Mucosa of descending colon (tissue), 3 donors: Measurements from ENCODE around the gene RPH3AL. TPM values are rescaled to one million over a fixed set of nuclear protein-coding genes. Genes with fewer than 3 reads are reported as not detected.
"Not testable (repeated sequence)": the region's sequence is repeated elsewhere in the genome, so short reads cannot be mapped to it uniquely, and the experiment has no call there.

Source experiments
- ATAC-seq: fragments of 200-7000 bp; cut with Tn5 transposase; one replicate; pipeline ENCODE4 v1.9.1; 2020; ENCODE audit warnings: mild to moderate bottlenecking, moderate library complexity
- DNase-seq, 3 donors: peaks; one replicate each; pipeline ENCODE4 v3.0.0-alpha.2; 2020
- H3K36me3 ChIP-seq: fragments of 200-600 bp; one replicate; pipeline ENCODE4 v1.8.0; 2021; ENCODE audit warnings: low read depth, mild to moderate bottlenecking
- H3K4me1 ChIP-seq: fragments of 200-600 bp; one replicate; pipeline ENCODE4 v1.8.0; 2021; ENCODE audit warnings: low read depth, mild to moderate bottlenecking
- H3K4me3 ChIP-seq: fragments of 200-600 bp; one replicate; pipeline ENCODE4 v1.8.0; 2021; ENCODE audit warnings: mild to moderate bottlenecking
- H3K9me3 ChIP-seq: fragments of 200-600 bp; one replicate; pipeline ENCODE4 v1.8.0; 2021; ENCODE audit warnings: mild to moderate bottlenecking
- intact Hi-C, 2 donors: fragments of 100-400 bp; cut with DNase I in 1 of 2; cut with micrococcal nuclease in 1 of 2; formaldehyde crosslinking; loops; one replicate each; pipeline versions ENCODE4 v1.11.0 to v1.11.1; 2022; cut with DNase I, micrococcal nuclease
- total RNA-seq, 3 donors: library from RNA; stranded (reverse); fragmentation: NEBNext Ultra II Directional in 2 of 3; extraction: Animal tissue kit (Norgen Biotek cat#: 25700) in 2 of 3; gene quantifications; one replicate each; pipeline versions ENCODE4 v1.2.1 to v1.2.4, GENCODE V29; 2021 to 2023
- TF ChIP-seq, protein P1 (sequence below): fragments of 200-600 bp; IDR thresholded peaks from one replicate; pipeline ENCODE4 v1.8.0; 2022; ENCODE audit warnings: antibody characterized with exemption, mild to moderate bottlenecking
- donor health status: DM: no; HTN: no; CAD: no; lungs with moderate emphysema.
- donor health status: DM: no; HTN: no; CAD: no.
- donor health status: DM: no; HTN: yes; CAD: no.

RPH3AL gene
- total RNA-seq, 3 donors from 2014 or later, result 24.0 to 44.1 (median 36.7) TPM

DNA sequence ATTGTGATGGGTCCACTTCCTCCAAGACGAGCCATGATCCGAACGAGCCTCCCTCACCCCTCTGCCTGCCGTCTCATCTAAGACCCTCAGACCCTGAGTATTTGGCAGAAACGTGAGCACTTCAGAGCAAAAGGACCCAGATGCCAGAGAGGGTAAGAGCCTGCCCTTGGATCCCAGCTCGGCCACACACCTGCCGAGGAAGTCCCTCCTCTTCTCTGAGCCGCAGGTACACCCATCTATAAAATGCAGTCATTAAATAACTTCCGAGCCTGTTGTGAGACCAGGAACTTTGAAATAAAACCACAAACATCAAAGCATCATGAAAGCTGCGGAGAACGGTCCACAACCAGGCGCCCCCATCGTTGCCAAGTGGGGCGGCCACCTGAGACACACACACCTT lies 106.4 kb downstream of the RPH3AL start:
- intact Hi-C loops, result no loop called here
- ATAC-seq, result peak; percentile 96
- Histone ChIP-seq H3K4me3 (no peak overlapping the region), H3K36me3 (no peaks in the 10 kb centered on the region), H3K9me3 (no peaks in the 10 kb centered on the region), H3K4me1 (peaks cover 4% of the 10 kb centered on the region)
- peak; percentile 43 to 65 (median 44) for DNase-seq
- TF ChIP-seq, protein P1, sequence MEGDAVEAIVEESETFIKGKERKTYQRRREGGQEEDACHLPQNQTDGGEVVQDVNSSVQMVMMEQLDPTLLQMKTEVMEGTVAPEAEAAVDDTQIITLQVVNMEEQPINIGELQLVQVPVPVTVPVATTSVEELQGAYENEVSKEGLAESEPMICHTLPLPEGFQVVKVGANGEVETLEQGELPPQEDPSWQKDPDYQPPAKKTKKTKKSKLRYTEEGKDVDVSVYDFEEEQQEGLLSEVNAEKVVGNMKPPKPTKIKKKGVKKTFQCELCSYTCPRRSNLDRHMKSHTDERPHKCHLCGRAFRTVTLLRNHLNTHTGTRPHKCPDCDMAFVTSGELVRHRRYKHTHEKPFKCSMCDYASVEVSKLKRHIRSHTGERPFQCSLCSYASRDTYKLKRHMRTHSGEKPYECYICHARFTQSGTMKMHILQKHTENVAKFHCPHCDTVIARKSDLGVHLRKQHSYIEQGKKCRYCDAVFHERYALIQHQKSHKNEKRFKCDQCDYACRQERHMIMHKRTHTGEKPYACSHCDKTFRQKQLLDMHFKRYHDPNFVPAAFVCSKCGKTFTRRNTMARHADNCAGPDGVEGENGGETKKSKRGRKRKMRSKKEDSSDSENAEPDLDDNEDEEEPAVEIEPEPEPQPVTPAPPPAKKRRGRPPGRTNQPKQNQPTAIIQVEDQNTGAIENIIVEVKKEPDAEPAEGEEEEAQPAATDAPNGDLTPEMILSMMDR, result no peak

DNA sequence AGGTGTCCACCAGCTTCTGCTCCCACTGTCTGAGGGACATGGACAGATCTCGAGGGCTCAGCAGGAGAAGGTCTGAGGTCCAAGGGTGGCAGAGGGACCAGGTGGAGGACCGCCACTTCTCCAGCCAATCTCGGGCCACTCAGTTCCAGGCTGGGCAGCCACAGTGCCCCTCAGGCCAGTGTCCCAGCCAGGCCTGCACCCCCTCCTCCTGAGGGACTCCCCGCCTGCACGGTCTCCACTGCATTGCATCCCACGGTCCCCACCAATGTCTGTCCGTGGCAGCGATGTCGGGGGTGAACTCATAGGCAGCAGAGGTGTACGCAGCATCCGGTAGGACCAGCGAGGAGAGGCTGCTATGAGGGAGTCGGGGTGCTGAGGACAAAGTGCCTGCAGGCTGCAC lies 107.0 kb downstream of the RPH3AL start:
- Histone ChIP-seq H3K36me3 (no peaks in the 10 kb centered on the region), H3K4me3 (no peak overlapping the region), H3K9me3 (no peaks in the 10 kb centered on the region), H3K4me1 (peaks cover 4% of the 10 kb centered on the region)
- peak in 1 of 3 donors; percentile 30 for DNase-seq
- TF ChIP-seq, protein P1, result no peak
- no peak for ATAC-seq
- intact Hi-C loops, result no loop called here

DNA sequence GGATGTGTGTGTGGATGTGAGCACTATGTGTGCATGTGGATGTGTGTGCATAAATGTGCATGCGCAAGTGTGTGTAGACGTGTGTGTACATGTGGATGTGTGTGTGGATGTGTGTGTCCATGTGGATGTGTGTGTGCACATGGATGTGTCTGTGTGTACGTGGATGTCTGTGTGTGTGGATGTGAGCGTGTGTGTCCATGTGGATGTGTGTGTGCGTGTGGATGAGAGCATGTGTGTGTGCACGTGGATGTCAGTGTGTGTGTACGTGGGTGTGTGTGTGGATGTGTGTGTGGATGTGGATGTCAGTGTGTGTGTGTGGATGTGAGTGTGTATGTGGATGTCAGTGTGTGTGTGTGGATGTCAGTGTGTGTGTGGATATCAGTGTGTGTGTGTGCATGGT lies 107.6 kb downstream of the RPH3AL start:
- no peaks in the 10 kb centered on the region for H3K36me3 ChIP-seq
- ATAC-seq, result no peak
- H3K9me3 ChIP-seq, result no peaks in the 10 kb centered on the region
- TF ChIP-seq, protein P1, result no peak
- DNase-seq, result peak in 1 of 3 donors; percentile 3
- H3K4me3 ChIP-seq, result no peak overlapping the region
- H3K4me1 ChIP-seq, result peaks cover 4% of the 10 kb centered on the region
- intact Hi-C loops, result no loop called here

DNA sequence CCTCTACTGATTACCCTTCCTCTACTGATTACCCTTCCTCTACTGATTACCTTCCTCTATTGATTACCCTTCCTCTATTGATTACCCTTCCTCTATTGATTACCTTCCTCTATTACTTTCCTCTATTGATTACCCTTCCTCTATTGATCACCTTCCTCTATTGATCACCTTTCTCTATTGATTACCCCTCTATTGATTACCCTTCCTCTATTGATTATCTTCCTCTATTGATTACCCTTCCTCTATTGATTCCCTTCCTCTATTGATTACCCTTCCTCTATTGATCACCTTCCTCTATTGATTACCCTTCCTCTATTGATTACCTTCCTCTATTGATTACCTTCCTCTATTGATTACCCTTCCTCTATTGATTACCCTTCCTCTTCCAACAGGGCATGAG lies 108.7 kb downstream of the RPH3AL start:
- ATAC-seq, H3K4me3 ChIP-seq, DNase-seq, H3K36me3 ChIP-seq, H3K9me3 ChIP-seq, H3K4me1 ChIP-seq, intact Hi-C loops: not testable (repeated sequence)

DNA sequence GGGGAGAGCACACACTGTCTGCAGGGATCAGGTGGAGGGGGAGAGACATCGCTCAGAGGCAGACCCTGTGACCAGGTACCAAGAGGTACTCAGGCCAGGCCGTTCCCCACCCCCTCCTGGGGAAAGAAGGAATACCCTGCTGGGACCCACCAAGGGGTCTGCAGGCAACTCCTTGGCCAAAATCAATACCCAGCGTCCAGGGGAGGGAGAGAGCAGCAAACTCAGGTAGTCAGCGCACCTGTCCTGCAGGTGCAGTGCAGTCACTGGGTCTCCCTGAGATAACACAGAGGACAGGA lies 113.7 kb downstream of the RPH3AL start:
- no peak for ATAC-seq
- Histone ChIP-seq H3K36me3 (no peaks in the 10 kb centered on the region), H3K4me3 (no peak overlapping the region), H3K4me1 (no peaks in the 10 kb centered on the region), H3K9me3 (no peaks in the 10 kb centered on the region)
- DNase-seq, result peak in 1 of 3 donors; percentile 9
- TF ChIP-seq, protein P1, result no peak
- intact Hi-C loops, result no loop called here

DNA sequence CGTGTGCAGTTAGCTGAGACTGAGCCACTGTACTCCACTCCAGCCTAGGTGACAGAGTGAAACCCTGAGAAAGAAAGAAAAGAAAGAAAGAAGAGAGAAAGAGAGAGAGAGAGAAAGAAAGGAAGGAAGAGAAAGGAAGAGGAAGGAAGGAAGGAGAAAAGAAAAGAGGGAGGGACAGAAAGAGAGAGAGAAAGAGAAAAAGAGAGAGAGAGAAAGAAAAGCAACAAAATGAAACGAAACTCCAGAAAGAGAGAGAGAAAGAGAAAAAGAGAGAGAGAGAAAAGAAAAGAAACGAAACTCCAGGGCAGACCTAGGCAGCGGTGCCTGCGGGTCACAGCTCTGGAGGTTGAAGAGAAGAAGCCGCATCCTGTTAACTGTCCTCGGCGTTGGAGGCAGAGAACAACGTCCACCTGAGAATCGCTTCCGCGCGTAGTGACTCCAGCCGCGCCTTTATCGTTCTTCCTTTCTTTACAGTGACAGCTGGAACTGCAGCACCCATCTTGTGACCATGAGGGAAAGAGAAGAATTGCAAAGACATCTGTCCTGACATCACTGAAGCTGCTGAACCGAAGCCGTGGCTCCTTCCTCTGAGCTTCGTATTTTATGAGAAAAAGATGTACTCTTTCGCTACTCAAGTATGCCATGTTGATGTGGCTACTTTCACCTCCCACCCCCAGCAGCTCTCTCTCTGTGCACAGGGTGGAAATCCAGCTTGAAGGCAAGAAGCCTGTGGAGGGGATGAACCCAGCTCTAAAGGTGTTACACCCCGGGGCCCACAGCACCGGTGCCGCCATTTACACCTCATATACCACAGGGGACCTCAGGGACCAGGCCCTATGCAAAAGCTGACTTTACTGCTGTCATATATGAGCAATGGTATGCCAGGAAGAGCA lies 114.3 kb downstream of the RPH3AL start:
- Histone ChIP-seq H3K36me3 (no peaks in the 10 kb centered on the region), H3K9me3 (no peaks in the 10 kb centered on the region), H3K4me1 (no peaks in the 10 kb centered on the region), H3K4me3 (no peak overlapping the region)
- DNase-seq (peak in 1 of 3 donors; percentile 18), ATAC-seq (no peak)
- intact Hi-C loops, result no loop called here
- TF ChIP-seq, protein P1, result no peak
